Astrocyte of the cerebellum (primary cell): ENCODE results near the gene RFX3.
A peak's percentile ranks its signal among the peaks of the same experiment; 100 is the strongest.

Experiments used
- DNase-seq: peaks from one replicate; pipeline ENCODE4 v3.0.0-alpha.2; 2011; ENCODE audit warnings: low read depth
- H3K4me3 ChIP-seq: 2 replicates; pipeline ENCODE4 v1.5.1; 2011; ENCODE audit warnings: mild to moderate bottlenecking, low read depth, low read length, moderate library complexity
- CTCF ChIP-seq: IDR thresholded peaks from 2 replicates; pipeline ENCODE4 v1.5.1; 2012; ENCODE audit warnings: low read length, low read depth, moderate library complexity, mild to moderate bottlenecking; ENCODE audit errors: missing control alignments
- in situ Hi-C: cut with HindIII; loops from 2 replicates; pipeline ENCODE4 v1.10.0; 2017; ENCODE audit warnings: low sequenced_read_pairs

The RFX3 gene

GRCh38 chr9:3189113-3189861, 336.5 kb downstream of the RFX3 start:
- in situ Hi-C loops = no loop called here
- H3K4me3 ChIP-seq = no peak overlapping the region
- no peak for TF ChIP-seq CTCF
- DNase-seq = no peak

GRCh38 chr9:3186751-3187150, 339.1 kb downstream of the RFX3 start:
- H3K4me3 ChIP-seq = no peak overlapping the region
- no peak for TF ChIP-seq CTCF
- in situ Hi-C loops = no loop called here
- no peak for DNase-seq

- H3K4me3 ChIP-seq = peak overlapping the region; percentile 42
- DNase-seq = peak; percentile 6
- TF ChIP-seq CTCF = peak; percentile 35
- in situ Hi-C loops = no loop called here
Measured at GRCh38 chr9:3181049-3181953, 344.5 kb downstream of the RFX3 start.

GRCh38 chr9:3180696-3181048, 345.1 kb downstream of the RFX3 start:
- in situ Hi-C loops = no loop called here
- peak overlapping the region; percentile 42 for H3K4me3 ChIP-seq
- no peak for DNase-seq
- TF ChIP-seq CTCF = no peak

- no peak overlapping the region for H3K4me3 ChIP-seq
- in situ Hi-C loops = no loop called here
- TF ChIP-seq CTCF = no peak
- no peak for DNase-seq
Measured at GRCh38 chr9:3179711-3180110, 346.1 kb downstream of the RFX3 start.

- H3K4me3 ChIP-seq = no peak overlapping the region
- in situ Hi-C loops = no loop called here
- no peak for TF ChIP-seq CTCF
- no peak for DNase-seq
Measured at GRCh38 chr9:3177936-3178335, 347.9 kb downstream of the RFX3 start.
